OCI-LY7 (cell line): ENCODE results near the gene ZNF652. TPM values are rescaled to one million over a fixed set of nuclear protein-coding genes. Genes with fewer than 3 reads are reported as not detected.

Experiments
- BruUV-seq: library from RNA; stranded (reverse); fragments of 400-500 nt; replicated peaks from 2 replicates; lab custom pipeline; 2021; lab: Mats Ljungman, UMichigan
- CTCF ChIA-PET: fragments of 300-600 bp; sonication (Branson Sonifier 250); formaldehyde crosslinking; loops from one replicate; lab custom pipeline; 2022; ENCODE audit warnings: antibody characterized with exemption; ENCODE audit not compliant: unreplicated experiment; lab: Charles Lee
- POLR2A ChIA-PET: fragments of 300-600 bp; sonication (Branson Sonifier 250); formaldehyde crosslinking; loops from one replicate; lab custom pipeline; 2022; ENCODE audit warnings: antibody characterized with exemption; lab: Charles Lee
- DNase-seq: peaks from one replicate; pipeline ENCODE4 v3.0.0-alpha.2; 2015; ENCODE audit warnings: low spot score
- H2AFZ ChIP-seq: fragments of 200-600 bp; sonication (generic), shearing (Covaris generic); 2 replicates; pipeline ENCODE4 v1.6.1; 2014; ENCODE audit warnings: mild to moderate bottlenecking, antibody characterized with exemption, low read length, moderate library complexity
- H3K27ac ChIP-seq: fragments of 200-600 bp; sonication (generic); 2 replicates; pipeline ENCODE4 v1.5.1; 2014; ENCODE audit warnings: mixed run types, low read depth, mild to moderate bottlenecking, moderate library complexity, low read length, inconsistent platforms; ENCODE audit not compliant: poor library complexity, severe bottlenecking
- H3K36me3 ChIP-seq: fragments of 200-600 bp; sonication (generic); 2 replicates; pipeline ENCODE4 v1.6.1; 2014; ENCODE audit warnings: mild to moderate bottlenecking, antibody characterized with exemption, low read length, moderate library complexity, mixed read lengths; ENCODE audit not compliant: insufficient read depth
- H3K4me1 ChIP-seq: fragments of 200-600 bp; sonication (generic); 2 replicates; pipeline ENCODE4 v1.5.1; 2014; ENCODE audit warnings: mild to moderate bottlenecking, low read length; ENCODE audit not compliant: insufficient read depth, poor library complexity, severe bottlenecking
- H3K4me2 ChIP-seq: fragments of 200-600 bp; sonication (generic); 2 replicates; pipeline ENCODE4 v1.6.1; 2014; ENCODE audit warnings: mild to moderate bottlenecking, low read length
- H3K4me3 ChIP-seq: fragments of 200-600 bp; sonication (generic); 2 replicates; pipeline ENCODE4 v1.5.1; 2014; ENCODE audit warnings: mild to moderate bottlenecking, low read depth, low read length; ENCODE audit not compliant: poor library complexity, severe bottlenecking
- H3K79me2 ChIP-seq: fragments of 200-600 bp; sonication (generic); 2 replicates; pipeline ENCODE4 v1.6.1; 2016; ENCODE audit warnings: low read depth, mild to moderate bottlenecking, low read length, moderate library complexity, mixed read lengths; ENCODE audit not compliant: insufficient read depth
- H3K9me2 ChIP-seq: fragments of 200-600 bp; sonication (generic); 2 replicates; pipeline ENCODE4 v1.6.1; 2016; ENCODE audit warnings: mild to moderate bottlenecking, low read length, mixed read lengths; ENCODE audit not compliant: insufficient read depth
- H3K9me3 ChIP-seq: fragments of 200-600 bp; sonication (generic); 2 replicates; pipeline ENCODE4 v1.6.1; 2014; ENCODE audit warnings: mild to moderate bottlenecking, mixed run types, low read length, mixed read lengths
- H4K20me1 ChIP-seq: fragments of 200-600 bp; sonication (generic); 2 replicates; pipeline ENCODE4 v1.6.1; 2014; ENCODE audit warnings: mild to moderate bottlenecking, antibody characterized with exemption, low read length, moderate library complexity, mixed read lengths; ENCODE audit not compliant: insufficient read depth
- CTCF ChIP-seq: fragments of 200-600 bp; sonication (generic); conservative IDR thresholded peaks from 2 replicates; pipeline ENCODE4 v1.5.1; 2014; ENCODE audit warnings: mild to moderate bottlenecking, antibody characterized with exemption, low read length, moderate library complexity, mixed read lengths
- EZH2phosphoT487 ChIP-seq: fragments of 200-600 bp; sonication (generic); IDR thresholded peaks from 2 replicates; pipeline ENCODE4 v1.6.1; 2018; ENCODE audit warnings: low read depth, borderline replicate concordance, mild to moderate bottlenecking, mixed run types, antibody characterized with exemption, low read length, moderate library complexity, mixed read lengths
- intact Hi-C: fragments of 100-400 bp; cut with micrococcal nuclease; formaldehyde crosslinking; loops from one replicate; pipeline ENCODE4 v1.10.0; 2022; ENCODE audit not compliant: unreplicated experiment
- total RNA-seq, 2 experiments: library from RNA; depleted of rRNA in 1 of 2; stranded (reverse); fragments of >200 nt in 1 of 2; shearing (Covaris generic) in 1 of 2; gene quantifications; 2 replicates each; pipeline ENCODE4 v1.2.3, GENCODE V29; 2014 to 2022

ZNF652 gene
- total RNA-seq, 2 experiments from 2014 or later = 36.8 to 69.7 TPM

GRCh38 chr17:49327835-49328784 is 33.9 kb downstream of the ZNF652 start:
- Histone ChIP-seq H3K4me1 (peaks cover 20% of the 10 kb centered on the region), H2AFZ (no peak overlapping the region), H4K20me1 (peaks cover 3% of the 10 kb centered on the region; the same call in 1 of the 2 replicates), H3K9me3 (no peaks in the 10 kb centered on the region), H3K9me2 (no peaks in the 10 kb centered on the region), H3K27ac (no peak overlapping the region), H3K4me2 (no peak overlapping the region), H3K4me3 (no peak overlapping the region), H3K79me2 (peaks cover 49% of the 10 kb centered on the region; the same call in 1 of the 2 replicates), H3K36me3 (peaks cover 5% of the 10 kb centered on the region; the same call in 1 of the 2 replicates)
- DNase-seq = peak; percentile 49
- intact Hi-C loops = no loop called here
- POLR2A ChIA-PET = no interaction called here
- no TSS peak for BruUV-seq
- CTCF ChIA-PET = no interaction called here
- TF ChIP-seq EZH2phosphoT487 (no peak), CTCF (no peak)

- H4K20me1 ChIP-seq = peaks cover 3% of the 10 kb centered on the region; the same call in 1 of the 2 replicates
- H3K36me3 ChIP-seq = no peaks in the 10 kb centered on the region
- ChIA-PET CTCF (no interaction called here), POLR2A (interaction anchor here (0.7 kb wide), 1 partner anchor 88 kb away, joined by 6 read pairs; no protein-coding TSS in a partner anchor)
- no peak overlapping the region for H3K4me3 ChIP-seq
- peaks cover 35% of the 10 kb centered on the region; the same call in 1 of the 2 replicates for H3K79me2 ChIP-seq
- no TSS peak for BruUV-seq
- intact Hi-C loops = no loop called here
- TF ChIP-seq EZH2phosphoT487 (no peak), CTCF (no peak)
- no peak for DNase-seq
- H3K4me1 ChIP-seq = peaks cover 20% of the 10 kb centered on the region
- no peak overlapping the region for H3K4me2 ChIP-seq
- no peak overlapping the region for H3K27ac ChIP-seq
- no peaks in the 10 kb centered on the region for H3K9me2 ChIP-seq
- no peaks in the 10 kb centered on the region for H3K9me3 ChIP-seq
- H2AFZ ChIP-seq = no peak overlapping the region
Measured at GRCh38 chr17:49325980-49326379, 36.1 kb downstream of the ZNF652 start.
